Measurements from ENCODE around the gene ATP6V1G3.

The ATP6V1G3 gene

GRCh38 chr1:198523182-198523950, 17.1 kb downstream of the ATP6V1G3 start:
- no peak overlapping the region for H3K4me3 ChIP-seq (ENCODE audit: low read depth, low read length)
- ChIA-PET CTCF (interaction anchor here (0.7 kb wide), 1 partner anchor 223 kb away, joined by 6 read pairs; no protein-coding TSS in a partner anchor), POLR2A (no interaction called here)
- TF ChIP-seq, protein P1, sequence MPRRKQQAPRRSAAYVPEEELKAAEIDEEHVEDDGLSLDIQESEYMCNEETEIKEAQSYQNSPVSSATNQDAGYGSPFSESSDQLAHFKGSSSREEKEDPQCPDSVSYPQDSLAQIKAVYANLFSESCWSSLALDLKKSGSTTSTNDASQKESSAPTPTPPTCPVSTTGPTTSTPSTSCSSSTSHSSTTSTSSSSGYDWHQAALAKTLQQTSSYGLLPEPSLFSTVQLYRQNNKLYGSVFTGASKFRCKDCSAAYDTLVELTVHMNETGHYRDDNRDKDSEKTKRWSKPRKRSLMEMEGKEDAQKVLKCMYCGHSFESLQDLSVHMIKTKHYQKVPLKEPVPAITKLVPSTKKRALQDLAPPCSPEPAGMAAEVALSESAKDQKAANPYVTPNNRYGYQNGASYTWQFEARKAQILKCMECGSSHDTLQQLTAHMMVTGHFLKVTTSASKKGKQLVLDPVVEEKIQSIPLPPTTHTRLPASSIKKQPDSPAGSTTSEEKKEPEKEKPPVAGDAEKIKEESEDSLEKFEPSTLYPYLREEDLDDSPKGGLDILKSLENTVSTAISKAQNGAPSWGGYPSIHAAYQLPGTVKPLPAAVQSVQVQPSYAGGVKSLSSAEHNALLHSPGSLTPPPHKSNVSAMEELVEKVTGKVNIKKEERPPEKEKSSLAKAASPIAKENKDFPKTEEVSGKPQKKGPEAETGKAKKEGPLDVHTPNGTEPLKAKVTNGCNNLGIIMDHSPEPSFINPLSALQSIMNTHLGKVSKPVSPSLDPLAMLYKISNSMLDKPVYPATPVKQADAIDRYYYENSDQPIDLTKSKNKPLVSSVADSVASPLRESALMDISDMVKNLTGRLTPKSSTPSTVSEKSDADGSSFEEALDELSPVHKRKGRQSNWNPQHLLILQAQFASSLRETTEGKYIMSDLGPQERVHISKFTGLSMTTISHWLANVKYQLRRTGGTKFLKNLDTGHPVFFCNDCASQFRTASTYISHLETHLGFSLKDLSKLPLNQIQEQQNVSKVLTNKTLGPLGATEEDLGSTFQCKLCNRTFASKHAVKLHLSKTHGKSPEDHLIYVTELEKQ (tag by site-specific recombination; IDR thresholded peaks at IDR 0.05; ENCODE audit: borderline replicate concordance), result no peak
- TF ChIP-seq ZNF211 (tag by site-specific recombination; IDR thresholded peaks at IDR 0.05; ENCODE audit: low read depth), result no peak
- TF ChIP-seq ZBTB17 (tag by site-specific recombination; IDR thresholded peaks at IDR 0.05), result no peak
- no peak for TF ChIP-seq ZNF354C (tag by site-specific recombination; IDR thresholded peaks at IDR 0.05; ENCODE audit: borderline replicate concordance, low read depth)
- no peak for TF ChIP-seq OVOL3 (tag by site-specific recombination; IDR thresholded peaks at IDR 0.05)
- TF ChIP-seq PRDM4 (tag by site-specific recombination; IDR thresholded peaks at IDR 0.05), result no peak
- no peak for TF ChIP-seq ZNF768 (tag by site-specific recombination; IDR thresholded peaks at IDR 0.05)
- no peak for TF ChIP-seq ZNF76 (tag by site-specific recombination; IDR thresholded peaks at IDR 0.05; ENCODE audit: borderline replicate concordance, low read depth)
- TF ChIP-seq ZXDB (tag by site-specific recombination; IDR thresholded peaks at IDR 0.05), result no peak
- TF ChIP-seq ZNF624 (tag by site-specific recombination; IDR thresholded peaks at IDR 0.05), result no peak
- TF ChIP-seq ZNF433 (tag by site-specific recombination; IDR thresholded peaks at IDR 0.05; ENCODE audit: low read depth), result no peak
- no peak for TF ChIP-seq GLI4 (tag by site-specific recombination; IDR thresholded peaks at IDR 0.05)
- TF ChIP-seq, protein P2, sequence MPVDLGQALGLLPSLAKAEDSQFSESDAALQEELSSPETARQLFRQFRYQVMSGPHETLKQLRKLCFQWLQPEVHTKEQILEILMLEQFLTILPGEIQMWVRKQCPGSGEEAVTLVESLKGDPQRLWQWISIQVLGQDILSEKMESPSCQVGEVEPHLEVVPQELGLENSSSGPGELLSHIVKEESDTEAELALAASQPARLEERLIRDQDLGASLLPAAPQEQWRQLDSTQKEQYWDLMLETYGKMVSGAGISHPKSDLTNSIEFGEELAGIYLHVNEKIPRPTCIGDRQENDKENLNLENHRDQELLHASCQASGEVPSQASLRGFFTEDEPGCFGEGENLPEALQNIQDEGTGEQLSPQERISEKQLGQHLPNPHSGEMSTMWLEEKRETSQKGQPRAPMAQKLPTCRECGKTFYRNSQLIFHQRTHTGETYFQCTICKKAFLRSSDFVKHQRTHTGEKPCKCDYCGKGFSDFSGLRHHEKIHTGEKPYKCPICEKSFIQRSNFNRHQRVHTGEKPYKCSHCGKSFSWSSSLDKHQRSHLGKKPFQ (tag by site-specific recombination; IDR thresholded peaks at IDR 0.05), result no peak
- no peak for TF ChIP-seq ZNF341 (tag by site-specific recombination; IDR thresholded peaks at IDR 0.05; ENCODE audit: low read depth)
- TF ChIP-seq ZNF561 (tag by site-specific recombination; IDR thresholded peaks at IDR 0.05; ENCODE audit: borderline replicate concordance), result no peak
- no peak for TF ChIP-seq YY1 (tag by site-specific recombination; IDR thresholded peaks at IDR 0.05)
- TF ChIP-seq ZNF837 (tag by site-specific recombination; IDR thresholded peaks at IDR 0.05), result no peak
- TF ChIP-seq, protein P3, sequence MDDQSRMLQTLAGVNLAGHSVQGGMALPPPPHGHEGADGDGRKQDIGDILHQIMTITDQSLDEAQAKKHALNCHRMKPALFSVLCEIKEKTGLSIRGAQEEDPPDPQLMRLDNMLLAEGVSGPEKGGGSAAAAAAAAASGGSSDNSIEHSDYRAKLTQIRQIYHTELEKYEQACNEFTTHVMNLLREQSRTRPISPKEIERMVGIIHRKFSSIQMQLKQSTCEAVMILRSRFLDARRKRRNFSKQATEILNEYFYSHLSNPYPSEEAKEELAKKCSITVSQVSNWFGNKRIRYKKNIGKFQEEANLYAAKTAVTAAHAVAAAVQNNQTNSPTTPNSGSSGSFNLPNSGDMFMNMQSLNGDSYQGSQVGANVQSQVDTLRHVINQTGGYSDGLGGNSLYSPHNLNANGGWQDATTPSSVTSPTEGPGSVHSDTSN (CRISPR knock-in tag; IDR thresholded peaks at IDR 0.05), result no peak
- TF ChIP-seq ZNF558 (tag by site-specific recombination; IDR thresholded peaks at IDR 0.05), result no peak
- no peaks in the 10 kb centered on the region for H3K4me1 ChIP-seq (ENCODE audit: control insufficient read depth, insufficient read depth, low read length)
- no peaks in the 10 kb centered on the region for H3K36me3 ChIP-seq (ENCODE audit: control insufficient read depth in 2 of 2, insufficient read depth in 1 of 2, low read length in 2 of 2)
- H3K27ac ChIP-seq (ENCODE audit: extremely low read depth, low read depth, low read length), result no peak overlapping the region
- no peaks in the 10 kb centered on the region for H3K9me3 ChIP-seq (ENCODE audit: control insufficient read depth, insufficient read depth, low read depth, low read length)

Measured in HEK293 (cell line).